Peyer's patch (tissue), 4 donors: ENCODE results near the gene TEAD1. TPM values are rescaled to one million over a fixed set of nuclear protein-coding genes. Genes with fewer than 3 reads are reported as not detected.

Experiments used
- DNase-seq, 3 donors: peaks; one replicate each; pipeline ENCODE4 v3.0.0-alpha.2; 2017 to 2019
- H3K27ac ChIP-seq, 4 donors: fragments of 200-600 bp; sonication (generic); one replicate each; pipeline ENCODE4 v1.5.1; 2016 to 2019
- H3K27me3 ChIP-seq, 2 donors: fragments of 200-600 bp; sonication (generic); one replicate each; pipeline ENCODE4 v1.5.1; 2019
- H3K36me3 ChIP-seq, 3 donors: fragments of 200-600 bp; sonication (generic); one replicate each; pipeline ENCODE4 v1.5.1; 2016 to 2019
- H3K4me1 ChIP-seq, 4 donors: fragments of 200-600 bp; sonication (generic); one replicate each; pipeline ENCODE4 v1.5.1; 2016 to 2019
- H3K4me3 ChIP-seq, 4 donors: fragments of 200-600 bp; sonication (generic); 1 replicate in 3 of 4; 2 replicates in 1 of 4; pipeline ENCODE4 v1.5.1; 2016 to 2019; ENCODE audit warnings: mild to moderate bottlenecking in 1 of 4
- H3K9me3 ChIP-seq, 4 donors: fragments of 200-600 bp; sonication (generic); one replicate each; pipeline ENCODE4 v1.5.1; 2016 to 2019; ENCODE audit warnings: mild to moderate bottlenecking in 1 of 4
- CTCF ChIP-seq, 6 experiments: fragments of 450-650 bp in 4 of 6; fragments of 200-600 bp in 2 of 6; sonication (generic) in 1 of 6; IDR thresholded peaks; one replicate each; pipeline ENCODE4 v1.5.1; 2017 to 2019; ENCODE audit warnings: antibody characterized with exemption in 6 of 6, mild to moderate bottlenecking in 3 of 6, moderate library complexity in 1 of 6
- POLR2A ChIP-seq, 2 donors: fragments of 450-650 bp; IDR thresholded peaks; one replicate each; pipeline ENCODE4 v1.5.1; 2017; ENCODE audit warnings: antibody characterized with exemption in 2 of 2, mild to moderate bottlenecking in 2 of 2, moderate library complexity in 2 of 2
- total RNA-seq, 4 donors: library from RNA; depleted of rRNA; stranded (reverse); fragments of >200 nt; gene quantifications; one replicate each; pipeline ENCODE4 v1.1.0, GENCODE V29; 2016

Gene TEAD1
- total RNA-seq, 4 donors from 2014 or later = 34.5 to 125 (median 65.1) TPM

GRCh38 chr11:12679471-12679870 lies 5.2 kb downstream of the TEAD1 start:
- no peak for DNase-seq
- Histone ChIP-seq H3K27ac (peak overlapping the region in 2 of 4 donors; percentile 41 to 57), H3K9me3 (no peaks in the 10 kb centered on the region), H3K4me3 (no peak overlapping the region), H3K36me3 (no peaks in the 10 kb centered on the region), H3K27me3 (no peaks in the 10 kb centered on the region), H3K4me1 (peaks cover 0 to 26% (median 1%) of the 10 kb centered on the region in 4 donors)
- TF ChIP-seq POLR2A (IDR thresholded peaks at IDR 0.05) = no peak
- TF ChIP-seq CTCF (IDR thresholded peaks at IDR 0.05) = no peak

GRCh38 chr11:12680246-12680939 lies 6.2 kb downstream of the TEAD1 start:
- Histone ChIP-seq H3K4me3 (peak overlapping the region in 1 of 4 donors; percentile 1), H3K4me1 (peaks cover 0 to 34% (median 4%) of the 10 kb centered on the region in 4 donors)

GRCh38 chr11:12680940-12681258 lies 6.7 kb downstream of the TEAD1 start:
- H3K4me3 ChIP-seq = no peak overlapping the region

More at GRCh38 chr11:12680246-12680939, 6.2 kb downstream of the TEAD1 start:
- Histone ChIP-seq H3K9me3 (no peaks in the 10 kb centered on the region), H3K27ac (peak overlapping the region in 3 of 4 donors; percentile 41 to 63 (median 57)), H3K36me3 (no peaks in the 10 kb centered on the region), H3K27me3 (no peaks in the 10 kb centered on the region)
- DNase-seq = peak; percentile 25 to 86 (median 85)
- TF ChIP-seq CTCF (IDR thresholded peaks at IDR 0.05) (no peak), POLR2A (IDR thresholded peaks at IDR 0.05) (peak in 1 of 2 donors; percentile 62)

GRCh38 chr11:12681466-12681865 lies 7.2 kb downstream of the TEAD1 start:
- Histone ChIP-seq H3K9me3 (no peaks in the 10 kb centered on the region), H3K27ac (no peak overlapping the region), H3K4me1 (peaks cover 0 to 39% (median 4%) of the 10 kb centered on the region in 4 donors), H3K27me3 (no peaks in the 10 kb centered on the region), H3K4me3 (no peak overlapping the region), H3K36me3 (no peaks in the 10 kb centered on the region)
- no peak for DNase-seq
- no peak for TF ChIP-seq CTCF (IDR thresholded peaks at IDR 0.05)

More at GRCh38 chr11:12680940-12681258, 6.7 kb downstream of the TEAD1 start:
- H3K27ac ChIP-seq = peak overlapping the region in 2 of 4 donors; percentile 57 to 63
- H3K36me3 ChIP-seq = no peaks in the 10 kb centered on the region
- H3K9me3 ChIP-seq = no peaks in the 10 kb centered on the region
- H3K4me1 ChIP-seq = peaks cover 0 to 39% (median 4%) of the 10 kb centered on the region in 4 donors
- TF ChIP-seq CTCF (IDR thresholded peaks at IDR 0.05) (no peak), POLR2A (IDR thresholded peaks at IDR 0.05) (no peak)
- DNase-seq = no peak
- H3K27me3 ChIP-seq = no peaks in the 10 kb centered on the region

GRCh38 chr11:12682288-12682687 lies 8.1 kb downstream of the TEAD1 start:
- no peaks in the 10 kb centered on the region for H3K36me3 ChIP-seq
- no peaks in the 10 kb centered on the region for H3K27me3 ChIP-seq
- H3K9me3 ChIP-seq = no peaks in the 10 kb centered on the region
- peaks cover 0 to 39% (median 4%) of the 10 kb centered on the region in 4 donors for H3K4me1 ChIP-seq
- TF ChIP-seq POLR2A (IDR thresholded peaks at IDR 0.05) = no peak
- no peak for TF ChIP-seq CTCF (IDR thresholded peaks at IDR 0.05)
- H3K4me3 ChIP-seq = no peak overlapping the region
- H3K27ac ChIP-seq = no peak overlapping the region
- DNase-seq = no peak
